Vagina (tissue), 2 donors: ENCODE results near the gene EFTUD2.
"Not testable (repeated sequence)": the region's sequence is repeated elsewhere in the genome, so short reads cannot be mapped to it uniquely, and the experiment has no call there.

Experiments
- CTCF ChIP-seq, 3 experiments: fragments of 450-650 bp in 2 of 3; fragments of 200-600 bp in 1 of 3; sonication (generic) in 1 of 3; IDR thresholded peaks; one replicate each; pipeline ENCODE4 v1.5.1; 2017 to 2019; ENCODE audit warnings: antibody characterized with exemption in 3 of 3, mild to moderate bottlenecking in 2 of 3, moderate library complexity in 2 of 3
- POLR2A ChIP-seq, 2 donors: fragments of 450-650 bp; IDR thresholded peaks; one replicate each; pipeline ENCODE4 v1.6.1; 2017; ENCODE audit warnings: antibody characterized with exemption in 2 of 2, mild to moderate bottlenecking in 2 of 2, moderate library complexity in 2 of 2
- POLR2AphosphoS5 ChIP-seq, 2 donors: sonication (generic); formaldehyde crosslinking; IDR thresholded peaks; one replicate each; pipeline ENCODE4 v1.9.0; 2017; ENCODE audit warnings: antibody characterized with exemption in 2 of 2, mild to moderate bottlenecking in 2 of 2, low read depth in 1 of 2; ENCODE audit not compliant: insufficient read depth in 1 of 2

DNA sequence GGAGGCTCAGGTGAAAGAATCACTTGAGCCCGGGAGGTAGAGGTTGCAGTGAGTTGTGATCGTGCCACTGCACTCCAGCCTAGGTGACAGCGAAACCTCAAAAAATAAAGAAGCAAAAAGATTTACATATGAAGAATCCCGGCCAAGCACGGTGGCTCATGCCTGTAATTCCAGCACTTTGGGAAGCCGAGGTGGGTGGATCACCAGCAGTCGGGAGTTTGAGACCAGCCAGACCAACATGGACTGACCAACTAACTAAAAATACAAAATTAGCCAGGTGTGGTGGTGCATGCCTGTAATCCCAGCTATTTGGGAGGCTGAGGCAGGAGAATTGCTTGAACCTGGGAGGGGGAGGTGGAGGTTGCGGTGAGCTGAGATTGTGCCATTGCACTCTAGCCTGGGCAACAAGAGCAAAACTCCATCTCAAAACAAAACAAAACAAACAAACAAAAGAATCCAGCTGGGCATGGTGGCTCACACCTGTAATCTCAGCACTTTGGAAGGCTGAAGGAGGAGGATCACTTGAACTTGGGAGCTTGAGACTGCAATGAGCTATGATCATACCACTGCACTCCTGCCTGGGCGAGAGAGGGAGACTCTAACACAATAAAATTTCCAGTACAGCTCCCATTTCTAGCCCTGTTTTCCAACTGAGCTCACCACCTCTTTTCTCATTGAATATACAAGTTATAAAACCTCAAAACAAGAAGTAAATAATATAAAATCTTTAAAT is 90.4 kb downstream of the EFTUD2 start:
- not testable (repeated sequence) for TF ChIP-seq CTCF (IDR thresholded peaks at IDR 0.05); POLR2A (IDR thresholded peaks at IDR 0.05); POLR2AphosphoS5 (IDR thresholded peaks at IDR 0.05; ENCODE audit: insufficient read depth in 1 of 2, low read depth in 1 of 2)
